Endothelial cell of umbilical vein (primary cell): Measurements from ENCODE around the gene UBA5. TPM values are rescaled to one million over a fixed set of nuclear protein-coding genes. Genes with fewer than 3 reads are reported as not detected.

Experiments used
- BruUV-seq: library from RNA; stranded (reverse); fragments of 400-500 nt; replicated peaks from 2 replicates; lab custom pipeline; 2021; lab: Mats Ljungman, UMichigan
- CTCF ChIA-PET: fragments of 300-600, 350-600 bp; sonication (Branson Sonifier 250); formaldehyde crosslinking; loops from one replicate; lab custom pipeline; 2021; ENCODE audit warnings: antibody characterized with exemption, inconsistent platforms; lab: Charles Lee
- POLR2A ChIA-PET: fragments of 300-600, 350-600 bp; sonication (Branson Sonifier 250); formaldehyde crosslinking; loops from one replicate; lab custom pipeline; 2021; ENCODE audit warnings: antibody characterized with exemption, inconsistent platforms; lab: Charles Lee
- DNase-seq: peaks from one replicate; pipeline ENCODE4 v3.0.0-alpha.2; 2011; ENCODE audit warnings: low read depth, low spot score
- FAIRE-seq: peaks from 2 replicates; lab custom pipeline; 2011; peaks lifted over from hg19 to GRCh38; lab: Jason Lieb, UNC
- H2AFZ ChIP-seq: 2 replicates; pipeline ENCODE4 v1.6.0; 2012; ENCODE audit warnings: low read depth, low read length, control low read depth, inconsistent platforms
- H3K27ac ChIP-seq: 2 replicates; pipeline ENCODE4 v1.5.1; 2011; ENCODE audit warnings: low read depth, mild to moderate bottlenecking, control low read depth, low read length, moderate library complexity; ENCODE audit not compliant: insufficient read depth
- H3K27me3 ChIP-seq, 2 experiments: 2 replicates each; pipeline versions ENCODE4 v1.6.0 to v1.6.1; 2011; ENCODE audit warnings: low read length in 2 of 2, mixed read lengths in 1 of 2; ENCODE audit not compliant: control insufficient read depth in 2 of 2, insufficient read depth in 2 of 2
- H3K36me3 ChIP-seq, 2 experiments: 2 replicates in 1 of 2; 3 replicates in 1 of 2; pipeline ENCODE4 v1.5.1; 2011; ENCODE audit warnings: low read length in 2 of 2, mild to moderate bottlenecking in 1 of 2, moderate library complexity in 1 of 2; ENCODE audit not compliant: control insufficient read depth in 2 of 2, insufficient read depth in 2 of 2; ENCODE audit errors: extremely low read depth in 1 of 2
- H3K4me1 ChIP-seq: 3 replicates; pipeline ENCODE4 v1.5.1; 2011; ENCODE audit warnings: mild to moderate bottlenecking, low read length; ENCODE audit not compliant: control insufficient read depth, insufficient read depth; ENCODE audit errors: extremely low read depth
- H3K4me2 ChIP-seq: 2 replicates; pipeline ENCODE4 v1.6.1; 2011; ENCODE audit warnings: low read length, control low read depth, mixed read lengths; ENCODE audit not compliant: insufficient read depth
- H3K4me3 ChIP-seq, 3 experiments: fragments of 200-600 bp in 1 of 3; sonication (generic), shearing (Covaris generic) in 1 of 3; replicated peaks in 1 of 3; 2 replicates each; pipeline ENCODE4 v1.5.1; 2011 to 2016; ENCODE audit warnings: control low read depth in 3 of 3, low read length in 3 of 3, mild to moderate bottlenecking in 2 of 3, inconsistent platforms in 1 of 3, low read depth in 1 of 3, moderate library complexity in 1 of 3; ENCODE audit not compliant: insufficient read depth in 1 of 3
- H3K79me2 ChIP-seq: 2 replicates; pipeline ENCODE4 v1.6.0; 2012; ENCODE audit warnings: low read length, inconsistent platforms; ENCODE audit not compliant: control insufficient read depth, insufficient read depth
- H3K9ac ChIP-seq: replicated peaks from 2 replicates; pipeline ENCODE3; 2011; ENCODE audit warnings: low read length, control low read depth; ENCODE audit not compliant: insufficient read depth; ENCODE audit errors: extremely low read depth
- H3K9me1 ChIP-seq: replicated peaks from 3 replicates; pipeline ENCODE4 v1.6.0; 2011; ENCODE audit warnings: mild to moderate bottlenecking, low read length; ENCODE audit not compliant: control insufficient read depth, insufficient read depth; ENCODE audit errors: extremely low read depth
- H3K9me3 ChIP-seq: replicated peaks from 2 replicates; pipeline ENCODE4 v1.5.1; 2012; ENCODE audit warnings: low read length, inconsistent platforms; ENCODE audit not compliant: control insufficient read depth, insufficient read depth
- H4K20me1 ChIP-seq: replicated peaks from 2 replicates; pipeline ENCODE3; 2011; ENCODE audit warnings: mild to moderate bottlenecking, low read length; ENCODE audit not compliant: control insufficient read depth, insufficient read depth; ENCODE audit errors: extremely low read depth
- CTCF ChIP-seq, 2 donors: IDR thresholded peaks; 1 replicate in 1 of 2; 2 replicates in 1 of 2; pipeline ENCODE4 v1.5.1; 2011; ENCODE audit warnings: low read length in 2 of 2, mild to moderate bottlenecking in 2 of 2, moderate library complexity in 2 of 2, control low read depth in 1 of 2, inconsistent platforms in 1 of 2, low read depth in 1 of 2; ENCODE audit not compliant: insufficient read depth in 1 of 2; ENCODE audit errors: extremely low read depth in 1 of 2
- EZH2 ChIP-seq: IDR thresholded peaks from 2 replicates; pipeline ENCODE4 v1.6.1; 2012; ENCODE audit warnings: borderline replicate concordance, low read depth, mild to moderate bottlenecking, moderate library complexity, low read length, inconsistent platforms; ENCODE audit not compliant: severe bottlenecking
- FOS ChIP-seq: IDR thresholded peaks from 2 replicates; pipeline ENCODE4 v1.6.1; 2011; ENCODE audit warnings: mild to moderate bottlenecking, low read length, moderate library complexity, borderline replicate concordance; ENCODE audit not compliant: insufficient read depth
- GATA2 ChIP-seq: IDR thresholded peaks from 2 replicates; pipeline ENCODE4 v1.7.0; 2011; ENCODE audit warnings: low read depth, mild to moderate bottlenecking, moderate library complexity, mixed read lengths, low read length; ENCODE audit not compliant: insufficient read length, insufficient read depth
- JUN ChIP-seq: IDR thresholded peaks from 2 replicates; pipeline ENCODE4 v1.6.1; 2011; ENCODE audit warnings: borderline replicate concordance, low read depth; ENCODE audit not compliant: insufficient read length, insufficient read depth
- MAX ChIP-seq: IDR thresholded peaks from 2 replicates; pipeline ENCODE4 v1.6.1; 2011; ENCODE audit not compliant: insufficient read depth, insufficient read length
- MYC ChIP-seq: IDR thresholded peaks from one replicate; pipeline ENCODE4 v1.6.1; 2011; ENCODE audit warnings: mild to moderate bottlenecking, low read depth, low read length
- POLR2A ChIP-seq: IDR thresholded peaks from 2 replicates; pipeline ENCODE4 v1.6.1; 2012; ENCODE audit warnings: low read depth, mild to moderate bottlenecking, control low read depth, low read length
- POLR2AphosphoS5 ChIP-seq: IDR thresholded peaks from 2 replicates; pipeline ENCODE4 v1.6.1; 2012; ENCODE audit warnings: low read depth, mild to moderate bottlenecking, control low read depth, low read length, moderate library complexity; ENCODE audit not compliant: insufficient read depth
- dilution Hi-C: fragments of 300-500 bp; cut with MboI; formaldehyde crosslinking; loops from one replicate; pipeline ENCODE4 v1.15.0; 2019; ENCODE audit warnings: low sequenced_read_pairs; ENCODE audit not compliant: extremely low pct_ligation_motif_present
- intact Hi-C: fragments of 100-400 bp; cut with micrococcal nuclease; formaldehyde crosslinking; loops from one replicate; pipeline ENCODE4 v1.10.0; 2022
- polyA plus RNA-seq, 4 experiments: library from polyadenylated mRNA; depleted of rRNA in 3 of 4; stranded (reverse) in 3 of 4; unstranded in 1 of 4; fragments of >200 nt; gene quantifications; 2 replicates each; pipeline versions ENCODE4 v1.2.1 to v1.2.3, GENCODE V29; 2011 to 2012; ENCODE audit warnings: missing spikeins in 1 of 4
- total RNA-seq: library from RNA; stranded (reverse); gene quantifications from 2 replicates; pipeline ENCODE4 v1.2.3, GENCODE V29; 2021

The UBA5 gene
- total and polyA plus RNA-seq, 2 donors (not counting 3 experiments of a cell fraction or from before 2014, with no cell fraction given), result 19.7 to 38.1 TPM

DNA sequence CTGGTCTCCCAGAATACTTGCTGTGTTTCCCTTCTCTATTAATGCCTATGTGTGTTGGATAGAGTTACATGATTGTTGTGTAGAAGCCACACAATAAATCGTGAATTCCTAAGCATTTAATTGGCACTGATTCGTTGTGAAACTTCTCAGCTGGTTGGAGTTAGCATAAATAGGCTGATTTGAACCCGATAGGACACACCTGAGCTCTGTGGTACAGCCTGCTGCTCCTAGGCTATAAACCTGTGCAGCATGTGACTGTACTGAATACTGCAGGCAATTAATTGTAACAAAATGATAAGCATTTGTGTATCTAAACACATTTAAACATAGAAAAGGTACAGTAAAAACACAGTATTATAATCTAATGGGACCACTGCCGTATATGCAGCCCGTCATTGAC, 5.4 kb upstream of the UBA5 start:
- FAIRE-seq (no peak), DNase-seq (no peak)
- Histone ChIP-seq H2AFZ (no peak overlapping the region), H3K79me2 (no peaks in the 10 kb centered on the region), H3K4me1 (peaks cover 15% of the 10 kb centered on the region), H3K4me3 (no peak overlapping the region), H3K9me3 (no peaks in the 10 kb centered on the region), H3K9ac (no peak overlapping the region), H3K27ac (no peak overlapping the region), H3K27me3 (no peaks in the 10 kb centered on the region), H3K9me1 (no peaks in the 10 kb centered on the region), H4K20me1 (no peaks in the 10 kb centered on the region), H3K4me2 (no peak overlapping the region), H3K36me3 (no peaks in the 10 kb centered on the region)
- POLR2A ChIA-PET, result no interaction called here
- intact Hi-C loops, result loop anchor here (5.0 kb wide), 1 partner anchor 237 kb away; the partner anchor contains the start of gene DNAJC13
- TF ChIP-seq GATA2 (no peak), POLR2A (no peak), MAX (no peak), JUN (no peak), EZH2 (no peak), POLR2AphosphoS5 (no peak), MYC (no peak), CTCF (IDR thresholded peaks at IDR 0.05; ENCODE audit: extremely low read depth in 1 of 2, insufficient read depth in 1 of 2, low read depth in 1 of 2, low read length in 2 of 2) (no peak), FOS (no peak)
- CTCF ChIA-PET, result no interaction called here
- BruUV-seq, result no TSS peak
- dilution Hi-C loops, result no loop called here
